GM19035 (cell line): Measurements from ENCODE around the gene PLEKHO2.
A peak's percentile ranks its signal among the peaks of the same experiment; 100 is the strongest.

Source experiments
- ATAC-seq: cut with Tn5 transposase; IDR thresholded peaks from one replicate; pipeline ENCODE4 v1.9.1; 2021; ENCODE audit not compliant: unreplicated experiment

The PLEKHO2 gene

GRCh38 chr15:64855205-64855975, 13.7 kb downstream of the PLEKHO2 start:
- no peak for ATAC-seq

DNA sequence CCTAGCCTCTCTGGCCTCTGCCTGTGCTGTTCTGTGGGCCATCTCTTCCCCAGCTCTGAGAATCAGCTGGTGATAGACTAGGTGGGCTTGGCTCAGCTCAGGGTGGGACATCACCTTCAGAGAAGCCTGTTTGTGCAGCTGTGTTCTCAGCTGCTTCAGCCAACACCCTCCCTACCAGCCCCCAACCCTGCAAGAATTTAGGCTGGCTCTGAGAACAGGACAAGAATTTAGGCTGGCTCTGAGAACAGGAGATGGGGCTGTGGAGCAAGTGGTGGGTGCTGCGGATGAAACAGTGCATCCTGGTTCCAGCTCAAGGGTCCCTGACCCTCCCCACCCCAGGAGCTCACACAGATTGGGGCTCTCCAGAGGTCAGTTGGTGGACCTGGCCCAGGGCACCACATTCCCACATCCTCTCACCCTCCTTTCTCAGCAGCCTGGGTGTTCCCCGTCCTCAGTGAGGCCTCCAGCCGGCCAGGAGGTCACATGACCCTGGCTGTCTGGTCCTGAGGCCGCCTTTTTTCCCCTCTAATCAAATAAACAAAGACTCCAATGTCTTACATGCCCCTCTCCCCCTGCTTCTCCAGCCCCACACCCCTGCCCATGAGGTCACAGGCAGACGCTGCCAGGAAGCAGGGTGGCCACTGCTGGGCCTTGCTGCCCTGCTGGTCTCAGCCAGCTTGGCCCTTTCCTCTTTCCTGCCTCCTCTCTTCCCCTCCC, 14.9 kb downstream of the PLEKHO2 start:
- ATAC-seq: no peak

- no peak for ATAC-seq
These were observed 15.7 kb downstream of the PLEKHO2 start for GRCh38 chr15:64857421-64857820.

GRCh38 chr15:64858021-64858575, 16.4 kb downstream of the PLEKHO2 start:
- ATAC-seq: no peak

- no peak for ATAC-seq
These were observed 17.5 kb downstream of the PLEKHO2 start for GRCh38 chr15:64859226-64859625.

DNA sequence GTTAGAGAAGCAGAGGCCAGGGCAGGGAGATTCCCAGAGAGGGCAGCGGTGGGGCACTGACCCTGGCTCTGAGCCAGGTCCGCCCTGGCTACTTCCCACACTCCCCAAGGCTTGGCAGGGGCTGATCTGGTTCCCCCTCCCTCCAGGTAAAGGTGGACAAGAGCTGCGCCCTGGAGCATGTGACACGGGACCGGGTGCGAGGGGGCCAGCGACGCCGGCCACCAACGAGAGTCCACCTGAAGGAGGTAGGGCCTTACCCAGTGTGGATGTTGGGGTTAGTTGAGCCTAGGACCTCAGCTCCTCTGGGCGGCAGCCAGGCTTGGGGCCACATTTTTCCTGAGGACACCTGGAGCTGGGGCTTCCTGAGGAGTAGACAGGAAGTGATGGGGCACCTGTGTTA, 19.6 kb downstream of the PLEKHO2 start:
- no peak for ATAC-seq

GRCh38 chr15:64861960-64862359, 20.2 kb downstream of the PLEKHO2 start:
- ATAC-seq: no peak

DNA sequence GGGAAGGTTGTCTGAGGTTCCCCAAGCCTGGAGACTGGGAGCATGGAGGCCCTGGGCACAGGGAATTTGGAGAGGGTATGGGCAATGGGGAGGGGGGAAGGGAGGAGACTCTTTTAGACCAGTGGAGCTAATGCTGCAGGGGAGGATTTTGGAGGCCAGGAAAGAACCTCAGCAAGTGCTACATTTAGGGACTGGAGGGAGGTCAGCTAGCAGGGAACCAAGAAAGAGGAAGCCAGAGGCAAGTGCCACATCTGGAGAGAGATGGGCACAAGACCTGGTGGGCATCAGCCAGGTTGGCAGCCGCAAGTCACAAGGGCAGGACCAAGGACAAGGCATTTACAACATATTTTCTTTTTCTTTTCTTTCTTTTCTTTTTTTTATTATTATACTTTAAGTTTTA, 20.7 kb downstream of the PLEKHO2 start:
- no peak for ATAC-seq

- ATAC-seq: no peak
These were observed 22.4 kb downstream of the PLEKHO2 start for GRCh38 chr15:64864068-64864467.

DNA sequence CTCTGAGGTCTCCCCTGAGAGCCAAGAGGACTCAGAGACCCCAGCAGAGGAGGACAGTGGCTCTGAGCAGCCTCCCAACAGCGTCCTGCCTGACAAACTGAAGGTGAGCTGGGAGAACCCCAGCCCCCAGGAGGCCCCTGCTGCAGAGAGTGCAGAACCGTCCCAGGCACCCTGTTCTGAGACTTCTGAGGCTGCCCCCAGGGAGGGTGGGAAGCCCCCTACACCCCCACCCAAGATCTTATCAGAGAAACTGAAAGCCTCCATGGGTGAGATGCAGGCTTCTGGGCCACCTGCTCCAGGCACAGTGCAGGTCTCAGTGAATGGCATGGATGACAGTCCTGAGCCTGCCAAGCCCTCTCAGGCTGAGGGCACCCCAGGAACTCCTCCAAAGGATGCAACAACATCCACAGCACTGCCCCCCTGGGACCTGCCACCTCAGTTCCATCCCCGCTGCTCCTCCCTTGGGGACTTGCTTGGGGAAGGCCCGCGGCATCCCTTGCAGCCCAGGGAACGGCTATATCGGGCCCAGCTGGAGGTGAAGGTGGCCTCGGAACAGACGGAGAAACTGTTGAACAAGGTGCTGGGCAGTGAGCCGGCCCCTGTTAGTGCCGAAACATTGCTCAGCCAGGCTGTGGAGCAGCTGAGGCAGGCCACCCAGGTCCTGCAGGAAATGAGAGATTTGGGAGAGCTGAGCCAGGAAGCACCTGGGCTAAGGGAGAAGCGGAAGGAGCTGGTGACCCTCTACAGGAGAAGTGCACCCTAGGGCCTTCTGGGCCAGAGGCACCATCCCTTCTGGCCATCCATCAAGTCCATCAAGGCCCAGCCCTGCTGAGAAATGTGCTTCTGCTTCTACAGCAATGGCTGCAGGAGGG, 23.6 kb downstream of the PLEKHO2 start:
- ATAC-seq: no peak

DNA sequence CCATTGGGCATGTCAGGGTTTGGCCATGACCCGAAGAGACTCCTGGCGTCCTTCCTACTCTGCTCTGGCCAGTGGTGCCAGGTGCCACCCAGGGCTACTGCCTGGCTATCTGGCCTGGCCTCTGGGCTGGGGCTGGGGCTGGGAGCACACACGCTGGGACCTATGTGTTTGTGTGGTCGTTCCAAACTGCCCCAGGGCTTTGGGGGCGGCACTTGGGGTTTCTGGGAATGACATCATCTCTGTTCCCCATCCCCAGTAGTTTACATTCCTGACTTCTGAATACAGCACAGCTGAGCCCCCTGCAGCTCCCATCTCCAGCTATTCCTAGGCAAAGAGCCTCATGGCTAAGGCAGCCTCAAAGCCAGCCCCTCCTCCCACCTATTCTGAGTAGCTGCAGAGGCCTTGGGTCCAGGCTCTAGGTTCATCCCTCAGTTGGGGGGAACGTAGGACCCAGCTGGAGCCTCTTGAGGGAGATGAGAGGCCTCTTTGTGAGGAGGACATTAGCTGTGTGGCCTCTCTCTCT, 24.3 kb downstream of the PLEKHO2 start:
- no peak for ATAC-seq

- ATAC-seq: no peak
These were observed 27.8 kb downstream of the PLEKHO2 start for GRCh38 chr15:64869501-64869900.

DNA sequence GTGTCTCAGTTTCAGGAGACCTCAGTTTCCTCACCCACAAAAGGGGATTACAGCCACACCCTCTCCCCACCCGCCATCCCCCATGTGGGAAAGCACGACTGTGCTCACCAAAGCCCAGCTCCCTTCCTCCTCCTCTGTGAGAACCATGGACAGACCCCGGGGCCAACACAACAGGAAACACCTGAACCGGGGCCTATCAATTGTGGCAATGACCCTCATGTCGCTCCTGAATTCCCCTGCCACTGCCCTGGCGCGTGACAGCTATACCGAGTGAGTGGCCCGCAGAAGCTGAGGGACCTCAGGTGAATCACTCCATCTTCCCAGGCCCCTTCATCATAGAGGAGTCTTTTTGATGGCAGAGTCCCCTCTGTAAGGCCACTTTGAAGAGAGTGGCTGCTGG, 28.6 kb downstream of the PLEKHO2 start:
- ATAC-seq: no peak

DNA sequence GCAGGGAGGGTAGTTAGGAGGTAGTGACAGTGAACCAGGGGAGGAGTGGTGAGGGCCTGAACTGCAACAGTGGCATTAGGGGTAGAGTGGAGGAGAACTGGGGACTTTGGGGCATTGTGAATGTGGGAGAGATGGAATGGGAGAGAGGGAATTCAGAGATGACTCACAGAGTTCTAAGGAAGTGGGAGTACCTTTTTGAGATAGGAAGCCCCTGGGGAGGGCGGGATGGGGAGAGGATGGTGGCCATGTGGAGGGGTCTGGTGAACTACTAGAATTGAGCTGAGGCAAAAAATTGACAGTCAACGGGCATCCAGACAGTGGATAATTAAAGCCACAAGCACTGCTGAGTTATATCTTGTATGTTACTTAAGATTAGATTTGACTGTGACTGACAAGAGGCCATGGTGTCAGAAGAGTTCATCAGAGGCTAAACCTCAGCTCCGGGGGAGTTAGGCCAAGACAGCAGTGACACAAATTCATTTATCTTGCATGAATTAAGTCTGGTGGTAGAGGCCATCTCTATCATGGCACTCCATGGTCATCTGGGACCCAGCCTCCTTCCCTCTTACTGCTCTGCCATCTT, 34.0 kb downstream of the PLEKHO2 start:
- ATAC-seq: no peak

GRCh38 chr15:64877435-64877834, 35.7 kb downstream of the PLEKHO2 start:
- ATAC-seq: no peak

- ATAC-seq: no peak
These were observed 37.0 kb downstream of the PLEKHO2 start for GRCh38 chr15:64878705-64879104.

DNA sequence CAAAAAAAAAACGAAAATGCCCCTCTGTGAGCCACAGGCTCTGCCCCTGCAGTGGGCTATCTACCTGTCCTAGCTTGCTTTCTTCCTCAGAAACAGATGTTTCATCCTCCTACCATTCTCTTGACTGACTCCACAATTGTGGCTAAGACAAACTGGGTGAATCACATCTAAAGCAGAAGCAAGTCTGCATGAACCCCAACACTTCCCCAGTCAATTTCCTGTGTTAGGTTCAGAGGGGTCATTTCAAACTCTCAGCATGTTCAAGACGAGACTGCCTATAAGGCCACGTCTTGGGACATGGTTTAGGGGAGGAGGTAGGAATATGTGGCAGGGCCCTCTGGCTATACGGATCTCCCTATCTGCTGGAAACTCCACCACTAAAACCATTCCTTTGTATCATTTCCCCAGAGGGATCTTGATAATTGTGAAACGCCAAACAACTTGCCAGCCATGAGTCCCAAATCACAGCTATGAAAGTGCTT, 41.4 kb downstream of the PLEKHO2 start:
- peak; percentile 59 for ATAC-seq

- ATAC-seq: peak; percentile 46
These were observed 42.3 kb downstream of the PLEKHO2 start for GRCh38 chr15:64883997-64884511.

DNA sequence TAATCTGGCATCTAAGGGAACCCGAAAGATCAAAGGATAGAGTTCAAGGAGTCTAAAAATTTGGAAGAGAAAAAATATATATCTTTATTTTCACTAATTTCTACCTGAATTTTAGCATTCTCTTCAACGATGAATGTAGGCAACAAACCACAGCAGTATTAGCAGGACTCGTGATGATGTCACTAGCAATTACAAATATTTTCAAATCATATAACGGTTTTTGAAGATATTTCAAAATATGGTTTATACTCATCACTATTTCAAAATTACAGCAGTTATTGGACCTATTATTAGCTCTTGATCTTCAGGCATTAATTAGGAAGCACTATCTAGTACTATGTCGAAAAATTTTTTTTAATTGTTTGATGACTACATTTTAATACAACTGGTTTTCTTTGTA, 43.0 kb downstream of the PLEKHO2 start:
- no peak for ATAC-seq

DNA sequence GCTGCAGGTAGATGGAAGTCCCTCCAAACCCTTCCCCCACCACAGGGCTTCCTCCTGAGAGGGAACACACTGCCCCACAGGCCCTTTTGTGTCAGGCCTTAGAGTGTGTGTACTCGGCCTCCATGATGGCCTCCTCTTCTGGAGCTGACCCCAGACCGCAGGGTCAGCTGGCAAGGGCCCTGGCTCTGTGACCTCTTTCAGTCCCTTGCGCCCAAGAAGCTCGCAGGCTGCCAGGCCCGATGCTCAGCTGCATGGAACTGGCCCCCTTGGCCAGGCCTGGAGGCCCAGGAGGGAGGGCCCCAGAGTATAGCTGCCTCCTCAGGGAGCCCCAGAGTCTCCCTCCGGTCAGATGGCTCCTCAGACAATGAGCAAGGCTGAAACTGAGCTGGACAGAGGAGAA, 46.6 kb downstream of the PLEKHO2 start:
- no peak for ATAC-seq
